Mammary epithelial cell (primary cell): ENCODE measurements around the gene ZNF805.

Experiments used
- CTCF ChIP-seq, 2 donors: IDR thresholded peaks in 1 of 2; conservative IDR thresholded peaks in 1 of 2; 2 replicates each; pipeline ENCODE4 v1.5.1; 2011 to 2012; ENCODE audit warnings: inconsistent platforms in 2 of 2, low read length in 2 of 2, mild to moderate bottlenecking in 2 of 2, control low read depth in 1 of 2, low read depth in 1 of 2; ENCODE audit not compliant: insufficient read depth in 1 of 2; ENCODE audit errors: extremely low read depth in 1 of 2
- EZH2 ChIP-seq: IDR thresholded peaks from 2 replicates; pipeline ENCODE4 v1.6.1; 2012; ENCODE audit warnings: low read length, inconsistent platforms, borderline replicate concordance

- TF ChIP-seq CTCF (conservative IDR thresholded peaks at IDR 0.05 in 1 of 2, IDR thresholded peaks at IDR 0.05 in 1 of 2; ENCODE audit: extremely low read depth in 1 of 2, insufficient read depth in 1 of 2, low read depth in 1 of 2, low read length in 2 of 2) (no peak), EZH2 (no peak)
These were observed 22.9 kb downstream of the ZNF805 start for GRCh38 chr19:57263244-57263741.
